NCI-H748 treated with DMSO at 0.1 percent for 48 hours (cell line): ENCODE measurements around the gene GRM4.

Experiments
- DNase-seq: peaks from one replicate; lab custom pipeline; 2025; lab: John Stamatoyannopoulos, UW

GRM4 gene

GRCh38 chr6:33977606-33978411 lies 168.1 kb downstream of the GRM4 start:
- no peak for DNase-seq

GRCh38 chr6:33976437-33977360 lies 169.2 kb downstream of the GRM4 start:
- DNase-seq: no peak

GRCh38 chr6:33975661-33976436 lies 170.0 kb downstream of the GRM4 start:
- no peak for DNase-seq

GRCh38 chr6:33974471-33974870 lies 171.4 kb downstream of the GRM4 start:
- no peak for DNase-seq

- DNase-seq: no peak
Observed at GRCh38 chr6:33974030-33974429, 171.9 kb downstream of the GRM4 start.

GRCh38 chr6:33971580-33971979 lies 174.3 kb downstream of the GRM4 start:
- no peak for DNase-seq
